Osteoblast (primary cell): ENCODE data around the gene FAM209A. TPM values are rescaled to one million over a fixed set of nuclear protein-coding genes. Genes with fewer than 3 reads are reported as not detected.

Source experiments
- DNase-seq: peaks from one replicate; pipeline ENCODE4 v3.0.0; 2011; ENCODE audit warnings: low spot score, mixed read lengths; ENCODE audit not compliant: insufficient read length; ENCODE audit errors: missing footprints
- H2AFZ ChIP-seq: 2 replicates; pipeline ENCODE4 v1.6.0; 2011; ENCODE audit warnings: mild to moderate bottlenecking, low read length
- H3K27ac ChIP-seq: 2 replicates; pipeline ENCODE4 v1.5.1; 2011; ENCODE audit warnings: mild to moderate bottlenecking, low read depth, low read length, moderate library complexity
- H3K27me3 ChIP-seq: 2 replicates; pipeline ENCODE4 v1.6.0; 2012; ENCODE audit warnings: mild to moderate bottlenecking, control low read depth, inconsistent platforms, low read length, moderate library complexity; ENCODE audit not compliant: insufficient read depth
- H3K36me3 ChIP-seq: 2 replicates; pipeline ENCODE4 v1.5.1; 2011; ENCODE audit warnings: mild to moderate bottlenecking, low read length, control low read depth, moderate library complexity; ENCODE audit not compliant: insufficient read depth
- H3K4me1 ChIP-seq: 2 replicates; pipeline ENCODE4 v1.5.1; 2011; ENCODE audit warnings: mild to moderate bottlenecking, low read length, control low read depth, moderate library complexity; ENCODE audit not compliant: insufficient read depth
- H3K4me2 ChIP-seq: 2 replicates; pipeline ENCODE4 v1.6.0; 2011; ENCODE audit warnings: mild to moderate bottlenecking, low read length; ENCODE audit not compliant: insufficient read depth
- H3K4me3 ChIP-seq: fragments of 200-600 bp; sonication (generic); 3 replicates; pipeline ENCODE4 v1.5.1; 2012; ENCODE audit warnings: mild to moderate bottlenecking, low read length, inconsistent platforms; ENCODE audit not compliant: insufficient read depth
- H3K79me2 ChIP-seq: 2 replicates; pipeline ENCODE4 v1.6.0; 2012; ENCODE audit warnings: mild to moderate bottlenecking, low read length, control low read depth, inconsistent platforms; ENCODE audit not compliant: insufficient read depth
- H3K9me3 ChIP-seq: 2 replicates; pipeline ENCODE4 v1.5.1; 2011; ENCODE audit warnings: low read depth, low read length, control low read depth
- H4K20me1 ChIP-seq: 2 replicates; pipeline ENCODE4 v1.6.0; 2012; ENCODE audit warnings: mild to moderate bottlenecking, low read length, control low read depth; ENCODE audit not compliant: insufficient read depth
- total RNA-seq: library from RNA; depleted of rRNA; stranded (reverse); fragments of >200 nt; gene quantifications from 2 replicates; pipeline ENCODE4 v1.2.3, GENCODE V29; 2012
- TF ChIP-seq, protein P1 (sequence below): IDR thresholded peaks from 2 replicates; pipeline ENCODE4 v1.5.1; 2011; ENCODE audit warnings: mild to moderate bottlenecking, low read depth, low read length, moderate library complexity; ENCODE audit errors: extremely low read depth

The FAM209A gene
- total RNA-seq, 1 donor: under 0.01 TPM

DNA sequence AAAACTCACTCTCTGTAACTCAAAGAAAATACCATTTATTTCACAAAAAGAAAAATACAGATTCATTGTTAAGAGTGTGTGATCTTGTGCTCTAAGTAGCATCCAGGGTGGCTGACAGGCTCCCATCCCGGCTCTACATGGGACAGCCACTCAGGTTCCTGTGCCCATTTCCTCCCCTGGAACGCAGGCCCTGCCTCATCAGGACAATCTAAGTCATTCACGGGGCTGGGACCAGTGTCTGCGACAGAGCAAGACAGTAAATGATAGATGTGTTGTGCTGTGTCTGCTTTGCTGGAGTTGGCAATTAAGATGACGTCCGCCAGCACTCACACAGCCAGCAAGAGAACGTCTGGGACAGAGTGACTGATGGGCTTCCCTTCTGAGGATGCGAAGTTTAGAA, 6.9 kb upstream of the FAM209A start:
- Histone ChIP-seq H3K4me2 (no peak overlapping the region), H2AFZ (no peak overlapping the region), H3K4me3 (no peak overlapping the region), H4K20me1 (no peaks in the 10 kb centered on the region), H3K4me1 (no peaks in the 10 kb centered on the region), H3K9me3 (peaks cover 6% of the 10 kb centered on the region), H3K36me3 (peaks cover 39% of the 10 kb centered on the region), H3K27me3 (no peaks in the 10 kb centered on the region), H3K27ac (no peak overlapping the region), H3K79me2 (no peaks in the 10 kb centered on the region)
- TF ChIP-seq, protein P1, sequence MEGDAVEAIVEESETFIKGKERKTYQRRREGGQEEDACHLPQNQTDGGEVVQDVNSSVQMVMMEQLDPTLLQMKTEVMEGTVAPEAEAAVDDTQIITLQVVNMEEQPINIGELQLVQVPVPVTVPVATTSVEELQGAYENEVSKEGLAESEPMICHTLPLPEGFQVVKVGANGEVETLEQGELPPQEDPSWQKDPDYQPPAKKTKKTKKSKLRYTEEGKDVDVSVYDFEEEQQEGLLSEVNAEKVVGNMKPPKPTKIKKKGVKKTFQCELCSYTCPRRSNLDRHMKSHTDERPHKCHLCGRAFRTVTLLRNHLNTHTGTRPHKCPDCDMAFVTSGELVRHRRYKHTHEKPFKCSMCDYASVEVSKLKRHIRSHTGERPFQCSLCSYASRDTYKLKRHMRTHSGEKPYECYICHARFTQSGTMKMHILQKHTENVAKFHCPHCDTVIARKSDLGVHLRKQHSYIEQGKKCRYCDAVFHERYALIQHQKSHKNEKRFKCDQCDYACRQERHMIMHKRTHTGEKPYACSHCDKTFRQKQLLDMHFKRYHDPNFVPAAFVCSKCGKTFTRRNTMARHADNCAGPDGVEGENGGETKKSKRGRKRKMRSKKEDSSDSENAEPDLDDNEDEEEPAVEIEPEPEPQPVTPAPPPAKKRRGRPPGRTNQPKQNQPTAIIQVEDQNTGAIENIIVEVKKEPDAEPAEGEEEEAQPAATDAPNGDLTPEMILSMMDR: no peak
- no peak for DNase-seq

DNA sequence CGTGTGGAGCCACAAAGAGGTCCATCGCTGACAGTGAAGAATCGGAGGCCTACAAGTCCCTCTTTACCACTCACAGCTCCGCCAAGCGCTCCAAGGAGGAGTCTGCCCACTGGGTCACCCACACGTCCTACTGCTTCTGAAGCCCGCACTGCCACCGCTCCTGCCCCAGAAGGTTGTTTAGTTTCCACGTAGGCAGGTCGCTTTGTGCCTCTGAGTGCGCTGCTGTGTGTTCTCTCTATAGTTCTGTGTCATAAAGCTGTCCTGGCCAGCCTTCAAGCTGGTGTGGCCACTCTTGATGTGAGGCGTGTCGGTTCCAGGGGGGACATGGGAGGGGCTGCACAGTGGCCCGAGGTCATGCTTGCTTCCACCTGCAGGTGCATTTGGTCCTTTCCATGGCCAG, 6.4 kb upstream of the FAM209A start:
- Histone ChIP-seq H3K4me1 (no peaks in the 10 kb centered on the region), H3K79me2 (no peaks in the 10 kb centered on the region), H3K27ac (no peak overlapping the region), H3K4me2 (no peak overlapping the region), H3K9me3 (peaks cover 6% of the 10 kb centered on the region), H3K36me3 (peaks cover 39% of the 10 kb centered on the region), H3K27me3 (no peaks in the 10 kb centered on the region), H2AFZ (no peak overlapping the region), H4K20me1 (no peaks in the 10 kb centered on the region), H3K4me3 (no peak overlapping the region)
- DNase-seq: no peak
- TF ChIP-seq, protein P1: no peak

DNA sequence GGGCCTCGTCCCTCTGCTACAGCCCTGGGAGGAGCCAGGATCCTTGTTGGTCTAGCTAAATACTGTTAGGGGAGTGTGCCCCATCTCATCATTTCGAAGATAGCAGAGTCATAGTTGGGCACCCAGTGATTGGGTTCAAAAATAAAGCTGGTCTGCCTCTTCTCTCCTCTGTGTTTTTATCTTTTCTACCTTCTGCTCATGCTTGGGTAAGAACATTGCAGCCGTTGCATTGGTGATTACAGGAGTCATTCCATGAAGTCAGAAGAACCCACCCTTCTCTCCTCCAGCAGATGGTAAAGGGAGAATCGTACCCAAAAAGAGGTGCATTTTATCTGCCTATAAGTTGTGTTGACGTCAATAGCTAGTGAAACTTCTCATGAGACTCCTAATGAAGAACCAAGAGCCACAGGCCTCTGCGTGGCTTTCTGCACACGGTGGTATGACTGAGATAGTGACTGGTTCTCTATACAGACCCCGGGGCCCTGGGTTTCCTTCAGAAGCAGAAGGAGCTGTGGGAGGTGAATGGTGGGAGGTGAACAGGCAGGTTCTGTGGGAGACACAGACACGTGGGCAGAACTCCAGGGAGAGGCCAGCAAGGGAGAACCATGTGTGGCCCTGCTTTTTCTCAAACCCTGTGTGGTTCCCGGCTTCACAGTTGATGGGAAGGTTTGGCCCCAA, 5.7 kb upstream of the FAM209A start:
- Histone ChIP-seq H3K9me3 (peaks cover 6% of the 10 kb centered on the region), H3K36me3 (peaks cover 39% of the 10 kb centered on the region)

GRCh38 chr20:56519551-56519950, 5.0 kb upstream of the FAM209A start:
- Histone ChIP-seq H3K4me1 (no peaks in the 10 kb centered on the region), H3K4me2 (no peak overlapping the region), H3K36me3 (peaks cover 39% of the 10 kb centered on the region), H3K79me2 (no peaks in the 10 kb centered on the region), H3K4me3 (no peak overlapping the region), H3K9me3 (peaks cover 6% of the 10 kb centered on the region), H3K27me3 (no peaks in the 10 kb centered on the region), H4K20me1 (no peaks in the 10 kb centered on the region), H2AFZ (no peak overlapping the region), H3K27ac (no peak overlapping the region)
- no peak for DNase-seq
- TF ChIP-seq, protein P1: no peak

More for the DNA sequence above, 5.7 kb upstream of the FAM209A start:
- Histone ChIP-seq H3K27ac (no peak overlapping the region), H3K79me2 (no peaks in the 10 kb centered on the region), H4K20me1 (no peaks in the 10 kb centered on the region), H3K4me3 (no peak overlapping the region), H3K27me3 (no peaks in the 10 kb centered on the region), H2AFZ (no peak overlapping the region), H3K4me1 (no peaks in the 10 kb centered on the region), H3K4me2 (no peak overlapping the region)
- TF ChIP-seq, protein P1: no peak
- DNase-seq: no peak
